HepG2 (cell line): ENCODE data around the gene ZNF626. TPM values are rescaled to one million over a fixed set of nuclear protein-coding genes. Genes with fewer than 3 reads are reported as not detected.
"Not testable (repeated sequence)": the region's sequence is repeated elsewhere in the genome, so short reads cannot be mapped to it uniquely, and the experiment has no call there.

Experiments
- ATAC-seq: fragments of 200-7000 bp; cut with Tn5 transposase; 3 replicates; pipeline ENCODE4 v1.9.1; 2020; ENCODE audit warnings: mild to moderate bottlenecking, moderate library complexity
- BruUV-seq: library from RNA; stranded (reverse); fragments of 400-500 nt; replicated peaks from 2 replicates; lab custom pipeline; 2021; lab: Mats Ljungman, UMichigan
- CTCF ChIA-PET: fragments of 300-600 bp; formaldehyde crosslinking; extraction: SDS; loops from one replicate; lab custom pipeline; 2021; ENCODE audit warnings: low total read pairs, inconsistent platforms, low intra/inter-chr PET ratio; lab: Yijun Ruan, JAX
- POLR2A ChIA-PET: fragments of 350-600 bp; sonication (Branson Sonifier 250); formaldehyde crosslinking; loops from one replicate; lab custom pipeline; 2020; ENCODE audit warnings: antibody characterized with exemption, inconsistent platforms; lab: Yijun Ruan, JAX
- DNase-seq: peaks from one replicate; pipeline ENCODE4 v3.0.0-alpha.2; 2015; ENCODE audit warnings: low spot score
- FAIRE-seq: peaks from 3 replicates; lab custom pipeline; 2011; peaks lifted over from hg19 to GRCh38; lab: Jason Lieb, UNC
- H2AFZ ChIP-seq: one replicate; pipeline ENCODE4 v1.6.1; 2011; ENCODE audit warnings: low read length, inconsistent platforms
- H3K27ac ChIP-seq: fragments of 300-600 bp; 3 replicates; pipeline ENCODE4 v1.8.0; 2011; ENCODE audit warnings: mixed run types, mild to moderate bottlenecking, mixed read lengths, low read length, inconsistent platforms; ENCODE audit not compliant: insufficient read depth; ENCODE audit errors: extremely low read length
- H3K27me3 ChIP-seq, 2 experiments: fragments of 200-600 bp in 1 of 2; 2 replicates in 1 of 2; 3 replicates in 1 of 2; pipeline versions ENCODE4 v1.6.0 to v1.8.0; 2011; ENCODE audit warnings: low read length in 2 of 2, mild to moderate bottlenecking in 2 of 2, moderate library complexity in 2 of 2, inconsistent platforms in 1 of 2; ENCODE audit not compliant: insufficient read depth in 2 of 2, control insufficient read depth in 1 of 2
- H3K36me3 ChIP-seq, 2 experiments: fragments of 200-600 bp in 1 of 2; replicated peaks in 1 of 2; 2 replicates in 1 of 2; 3 replicates in 1 of 2; pipeline versions ENCODE4 v1.5.1 to v1.8.0; 2011; ENCODE audit warnings: low read length in 2 of 2, inconsistent platforms in 1 of 2; ENCODE audit not compliant: insufficient read depth in 2 of 2, control insufficient read depth in 1 of 2
- H3K4me1 ChIP-seq: 2 replicates; pipeline ENCODE4 v1.5.1; 2012; ENCODE audit warnings: low read length, inconsistent platforms; ENCODE audit not compliant: insufficient read depth
- H3K4me2 ChIP-seq: 2 replicates; pipeline ENCODE4 v1.6.0; 2011; ENCODE audit warnings: low read depth, low read length, inconsistent platforms
- H3K4me3 ChIP-seq, 3 experiments: fragments of 200-600 bp in 1 of 3; sonication (generic), shearing (Covaris generic) in 1 of 3; replicated peaks in 1 of 3; 2 replicates each; pipeline ENCODE4 v1.5.1; 2011 to 2016; ENCODE audit warnings: low read length in 3 of 3, inconsistent platforms in 2 of 3, low read depth in 2 of 3, mild to moderate bottlenecking in 2 of 3, control low read depth in 1 of 3, mixed read lengths in 1 of 3; ENCODE audit not compliant: insufficient read depth in 1 of 3
- H3K79me2 ChIP-seq: one replicate; pipeline ENCODE4 v1.6.1; 2011; ENCODE audit warnings: low read length, inconsistent platforms; ENCODE audit not compliant: insufficient read depth
- H3K9ac ChIP-seq: 2 replicates; pipeline ENCODE4 v1.6.0; 2011; ENCODE audit warnings: mild to moderate bottlenecking, low read depth, low read length, inconsistent platforms; ENCODE audit not compliant: insufficient read depth
- H3K9me3 ChIP-seq: 2 replicates; pipeline ENCODE4 v1.5.1; 2012; ENCODE audit warnings: mild to moderate bottlenecking, low read length
- H4K20me1 ChIP-seq: 2 replicates; pipeline ENCODE4 v1.6.0; 2011; ENCODE audit warnings: inconsistent platforms, mild to moderate bottlenecking, low read length, moderate library complexity; ENCODE audit not compliant: insufficient read depth
- ZNF589 ChIP-seq: sonication (generic); formaldehyde crosslinking; conservative IDR thresholded peaks from 2 replicates; pipeline ENCODE4 v1.8.0; 2022; ENCODE audit warnings: mild to moderate bottlenecking, moderate library complexity, missing genetic modification reagents
- WGBS: methylation state at CpG from one replicate; pipeline ENCODE4 v1.1.6; 2017; ENCODE audit warnings: low lambda C conversion rate; 5-methylcytosine and 5-hydroxymethylcytosine counted together
- in situ Hi-C: cut with HindIII; loops from 2 replicates; pipeline ENCODE4 v1.10.0; 2017; ENCODE audit warnings: low pct_unique_long_range_greater_than_20kb; ENCODE audit not compliant: extremely low pct_ligation_motif_present
- intact Hi-C: fragments of 100-400 bp; cut with micrococcal nuclease; formaldehyde crosslinking; loops from one replicate; pipeline ENCODE4 v1.10.0; 2022; ENCODE audit not compliant: unreplicated experiment
- polyA plus RNA-seq, 8 experiments: library from polyadenylated mRNA; depleted of rRNA in 3 of 8; stranded (reverse) in 7 of 8; unstranded in 1 of 8; fragments of >200 nt; fragmentation: Illumina TruSeq in 4 of 8; extraction: Trizol in 4 of 8; gene quantifications; 2 replicates each; pipeline versions ENCODE4 v1.2.1 to v1.2.3, GENCODE V29; 2011 to 2016; ENCODE audit warnings: low read depth in 4 of 8, missing spikeins in 1 of 8, mixed read lengths in 1 of 8; ENCODE audit not compliant: insufficient read depth in 1 of 8
- total RNA-seq, 5 experiments: library from RNA; depleted of rRNA; stranded (reverse); fragments of >200 nt; fragmentation: Illumina TruSeq; extraction: Trizol; gene quantifications; 2 replicates each; pipeline ENCODE4 v1.2.3, GENCODE V29; 2016; ENCODE audit warnings: low read depth in 1 of 5

Gene ZNF626
- total and polyA plus RNA-seq, 2 of the 13 experiments (the other 11 are each of a cell fraction or from before 2014, with no cell fraction given): 3.5 to 4.1 TPM

GRCh38 chr19:20616071-20616470 lies 45.3 kb downstream of the ZNF626 start:
- Histone ChIP-seq H3K4me1 (no peaks in the 10 kb centered on the region), H4K20me1 (no peaks in the 10 kb centered on the region), H3K79me2 (no peaks in the 10 kb centered on the region), H3K36me3 (no peaks in the 10 kb centered on the region), H3K27me3 (no peaks in the 10 kb centered on the region), H3K27ac (no peak overlapping the region), H3K9me3 (peaks cover 59% of the 10 kb centered on the region), H3K4me2 (no peak overlapping the region), H3K4me3 (no peak overlapping the region), H2AFZ (no peak overlapping the region), H3K9ac (no peak overlapping the region)
- CTCF ChIA-PET: no interaction called here
- 3% methylated on average over 2 of the region's 2 CpGs for WGBS
- in situ Hi-C loops: no loop called here
- intact Hi-C loops: no loop called here
- FAIRE-seq (no peak), DNase-seq (no peak), ATAC-seq (no peak)
- POLR2A ChIA-PET: no interaction called here
- no peak for TF ChIP-seq ZNF589 (CRISPR knock-in tag)
- BruUV-seq: no TSS peak

- BruUV-seq, CTCF ChIA-PET, H3K36me3 ChIP-seq, H3K4me3 ChIP-seq, DNase-seq, FAIRE-seq, ATAC-seq, H2AFZ ChIP-seq, H3K9ac ChIP-seq, H3K27me3 ChIP-seq, H3K4me1 ChIP-seq, H3K27ac ChIP-seq, POLR2A ChIA-PET, intact Hi-C loops, H3K4me2 ChIP-seq, H3K79me2 ChIP-seq, H4K20me1 ChIP-seq, in situ Hi-C loops: not testable (repeated sequence)
- WGBS: 0% methylated on average over 1 of the region's 4 CpGs
- H3K9me3 ChIP-seq: peaks cover 64% of the 10 kb centered on the region
These were observed 46.4 kb downstream of the ZNF626 start for GRCh38 chr19:20614971-20615370.
